Right lobe of liver (tissue), 6 donors: ENCODE results near the gene DPT. TPM values are rescaled to one million over a fixed set of nuclear protein-coding genes. Genes with fewer than 3 reads are reported as not detected.
A peak's percentile ranks its signal among the peaks of the same experiment; 100 is the strongest.

Experiments used
- ATAC-seq, 4 donors: fragments of 200-7000 bp; cut with Tn5 transposase; one replicate each; pipeline ENCODE4 v1.9.1; 2020; ENCODE audit warnings: mild to moderate bottlenecking in 4 of 4, moderate library complexity in 4 of 4
- DNase-seq, 3 donors: peaks; one replicate each; pipeline ENCODE4 v3.0.0-alpha.2; 2020
- H3K27ac ChIP-seq, 3 donors: fragments of 200-600 bp; one replicate each; pipeline ENCODE4 v1.8.0; 2022
- H3K27me3 ChIP-seq, 2 donors: fragments of 200-600 bp; one replicate each; pipeline ENCODE4 v1.8.0; 2022
- H3K36me3 ChIP-seq, 4 donors: fragments of 200-600 bp; sonication (generic) in 1 of 4; one replicate each; pipeline versions ENCODE4 v1.5.1 to v1.8.0; 2017 to 2022; ENCODE audit warnings: control low read depth in 1 of 4
- H3K4me1 ChIP-seq, 4 donors: fragments of 200-600 bp; sonication (generic) in 1 of 4; one replicate each; pipeline versions ENCODE4 v1.5.1 to v1.8.0; 2017 to 2022; ENCODE audit warnings: control low read depth in 1 of 4
- H3K4me3 ChIP-seq, 3 donors: fragments of 200-600 bp; one replicate each; pipeline ENCODE4 v1.8.0; 2022
- H3K9me3 ChIP-seq, 4 donors: fragments of 200-600 bp; sonication (generic) in 1 of 4; one replicate each; pipeline versions ENCODE4 v1.5.1 to v1.8.0; 2017 to 2022; ENCODE audit warnings: control low read depth in 1 of 4
- POLR2A ChIP-seq: fragments of 450-650 bp; IDR thresholded peaks from one replicate; pipeline ENCODE4 v1.6.1; 2017; ENCODE audit warnings: antibody characterized with exemption, mild to moderate bottlenecking
- WGBS: methylation state at CpG from one replicate; pipeline ENCODE4 v1.1.6; 2018; ENCODE audit warnings: low coverage, low lambda C conversion rate; ENCODE audit not compliant: insufficient coverage; ENCODE audit errors: missing lambda C conversion rate; 5-methylcytosine and 5-hydroxymethylcytosine counted together
- intact Hi-C, 2 donors: fragments of 100-400 bp; cut with DNase I; formaldehyde crosslinking; loops; one replicate each; pipeline versions ENCODE4 v1.11.2 to v1.14.1; 2022
- total RNA-seq, 6 experiments: library from RNA; depleted of rRNA in 2 of 6; stranded (reverse); fragments of >200 nt in 2 of 6; fragmentation: NEBNext Ultra II Directional in 3 of 6; extraction: Animal tissue kit (Norgen Biotek cat#: 25700) in 3 of 6; gene quantifications; one replicate each; pipeline versions ENCODE4 v1.1.0 to v1.2.4, GENCODE V29; 2016 to 2023
- TF ChIP-seq, protein P1 (sequence below), 4 donors: fragments of 200-600 bp in 3 of 4; fragments of 450-650 bp in 1 of 4; IDR thresholded peaks; one replicate each; pipeline versions ENCODE4 v1.5.1 to v1.8.0; 2016 to 2022; ENCODE audit warnings: antibody characterized with exemption in 4 of 4, mild to moderate bottlenecking in 2 of 4
- donor health status: DM: no; HTN: yes; CAD: no.
- donor health status: DM: no; HTN: no; CAD: no.
- donor health status: DM: no; HTN: no; CAD: no.
- donor health status: DM: no; HTN: yes; CAD: no.
- donor health status: DM: no; HTN: yes; CAD: no.

The DPT gene
- total RNA-seq, 6 experiments from 2014 or later = 0.88 to 3.0 (median 1.9) TPM

DNA sequence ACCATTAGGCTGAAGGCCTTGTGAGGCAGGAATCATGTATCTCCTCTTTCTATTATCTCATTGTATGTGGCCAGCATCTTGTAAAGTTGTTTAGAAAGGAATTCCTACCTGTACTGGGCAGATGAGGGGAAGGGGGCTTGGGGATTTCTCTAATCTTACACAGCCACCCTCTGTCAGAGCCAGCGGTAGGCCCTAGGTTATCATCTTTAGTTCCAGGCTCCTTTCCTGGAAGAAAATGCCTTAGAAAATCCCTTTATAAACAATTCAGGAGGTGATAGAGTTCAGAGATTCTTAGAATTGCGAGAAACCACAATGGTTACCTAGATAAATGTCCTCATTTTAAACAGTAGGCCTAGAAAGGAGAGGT, 35.2 kb downstream of the DPT start:
- Histone ChIP-seq H3K4me3 (no peak overlapping the region), H3K27ac (no peak overlapping the region), H3K36me3 (no peaks in the 10 kb centered on the region), H3K9me3 (no peaks in the 10 kb centered on the region), H3K4me1 (peaks cover 0 to 23% (median 4%) of the 10 kb centered on the region in 4 donors), H3K27me3 (no peaks in the 10 kb centered on the region)
- 92% methylated on average over 2 of the region's 2 CpGs for WGBS
- TF ChIP-seq, protein P1, sequence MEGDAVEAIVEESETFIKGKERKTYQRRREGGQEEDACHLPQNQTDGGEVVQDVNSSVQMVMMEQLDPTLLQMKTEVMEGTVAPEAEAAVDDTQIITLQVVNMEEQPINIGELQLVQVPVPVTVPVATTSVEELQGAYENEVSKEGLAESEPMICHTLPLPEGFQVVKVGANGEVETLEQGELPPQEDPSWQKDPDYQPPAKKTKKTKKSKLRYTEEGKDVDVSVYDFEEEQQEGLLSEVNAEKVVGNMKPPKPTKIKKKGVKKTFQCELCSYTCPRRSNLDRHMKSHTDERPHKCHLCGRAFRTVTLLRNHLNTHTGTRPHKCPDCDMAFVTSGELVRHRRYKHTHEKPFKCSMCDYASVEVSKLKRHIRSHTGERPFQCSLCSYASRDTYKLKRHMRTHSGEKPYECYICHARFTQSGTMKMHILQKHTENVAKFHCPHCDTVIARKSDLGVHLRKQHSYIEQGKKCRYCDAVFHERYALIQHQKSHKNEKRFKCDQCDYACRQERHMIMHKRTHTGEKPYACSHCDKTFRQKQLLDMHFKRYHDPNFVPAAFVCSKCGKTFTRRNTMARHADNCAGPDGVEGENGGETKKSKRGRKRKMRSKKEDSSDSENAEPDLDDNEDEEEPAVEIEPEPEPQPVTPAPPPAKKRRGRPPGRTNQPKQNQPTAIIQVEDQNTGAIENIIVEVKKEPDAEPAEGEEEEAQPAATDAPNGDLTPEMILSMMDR (IDR thresholded peaks at IDR 0.05) = no peak
- ATAC-seq (no peak), DNase-seq (no peak)
- intact Hi-C loops = no loop called here

DNA sequence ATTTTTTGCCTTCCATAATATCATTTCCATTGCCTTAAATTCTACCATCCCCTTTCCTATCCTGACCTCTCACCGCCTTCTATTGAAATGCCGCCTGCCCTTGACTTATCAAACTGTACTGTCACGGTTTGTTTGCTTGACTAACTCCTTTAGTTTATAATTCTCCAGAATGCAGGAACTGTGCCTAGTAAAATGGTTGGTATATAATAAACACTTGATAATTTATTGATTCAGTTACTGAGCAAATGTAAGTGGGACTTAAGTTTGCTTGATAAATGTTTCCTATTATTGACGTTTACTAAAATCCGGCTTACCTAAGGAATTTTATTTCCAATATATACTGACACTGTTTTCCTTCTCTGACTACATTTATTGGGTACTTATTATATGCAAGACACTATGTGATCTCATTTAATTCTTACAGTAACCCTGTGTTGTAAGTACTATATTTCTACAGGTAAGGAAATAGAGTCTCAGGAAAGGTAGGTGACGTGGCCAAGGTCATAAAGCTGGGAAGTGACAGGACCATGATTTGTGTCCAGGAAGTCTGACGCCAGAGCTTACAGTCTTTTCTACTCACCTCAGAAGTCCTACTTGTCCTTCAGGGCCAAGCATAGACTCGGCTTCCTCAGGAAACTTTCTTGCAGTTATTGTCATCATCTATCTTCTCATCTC, 35.7 kb downstream of the DPT start:
- TF ChIP-seq, protein P1 (IDR thresholded peaks at IDR 0.05) = no peak
- no peak for TF ChIP-seq POLR2A
- Histone ChIP-seq H3K36me3 (no peaks in the 10 kb centered on the region), H3K27me3 (no peaks in the 10 kb centered on the region), H3K27ac (peak overlapping the region in 1 of 3 donors; percentile 30), H3K4me1 (peaks cover 0 to 23% (median 4%) of the 10 kb centered on the region in 4 donors), H3K4me3 (no peak overlapping the region), H3K9me3 (no peaks in the 10 kb centered on the region)
- peak; percentile 79 to 90 (median 86) for ATAC-seq
- intact Hi-C loops = no loop called here
- peak in 2 of 3 donors; percentile 23 to 57 for DNase-seq
- 34% methylated on average over 8 of the region's 8 CpGs for WGBS

- Histone ChIP-seq H3K9me3 (no peaks in the 10 kb centered on the region), H3K27ac (peak overlapping the region in 1 of 3 donors; percentile 30), H3K36me3 (no peaks in the 10 kb centered on the region), H3K4me3 (no peak overlapping the region), H3K27me3 (no peaks in the 10 kb centered on the region), H3K4me1 (peaks cover 0 to 23% (median 4%) of the 10 kb centered on the region in 4 donors)
- DNase-seq = no peak
- intact Hi-C loops = no loop called here
- ATAC-seq = peak; percentile 22 to 60 (median 48)
- WGBS = 68% methylated on average over 3 of the region's 3 CpGs
- TF ChIP-seq, protein P1 (IDR thresholded peaks at IDR 0.05) = no peak
- TF ChIP-seq POLR2A = no peak
These were observed 36.5 kb downstream of the DPT start for GRCh38 chr1:168692472-168692871.

DNA sequence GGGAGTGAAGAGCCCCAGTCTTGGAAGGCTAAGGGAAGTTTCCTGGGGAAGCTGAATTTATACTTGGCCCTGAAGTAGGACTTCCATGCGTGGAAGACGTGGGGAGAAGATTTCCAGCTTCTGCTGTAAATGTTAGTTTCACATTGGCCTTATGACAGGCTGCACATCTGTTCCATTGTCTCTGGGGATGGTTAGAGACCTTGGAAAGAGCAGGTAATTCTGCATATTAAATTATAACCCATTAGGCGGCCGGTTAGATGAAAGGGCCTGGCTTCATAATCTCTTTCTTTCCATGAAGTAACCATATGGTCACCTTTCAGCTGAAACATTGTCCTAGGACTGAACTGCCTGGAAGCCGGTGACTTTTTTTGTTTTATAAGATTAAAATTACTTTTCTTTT, 37.5 kb downstream of the DPT start:
- DNase-seq (no peak), ATAC-seq (no peak)
- Histone ChIP-seq H3K9me3 (no peaks in the 10 kb centered on the region), H3K4me3 (no peak overlapping the region), H3K27ac (no peak overlapping the region), H3K4me1 (peaks cover 0 to 23% (median 4%) of the 10 kb centered on the region in 4 donors), H3K27me3 (no peaks in the 10 kb centered on the region), H3K36me3 (no peaks in the 10 kb centered on the region)
- 78% methylated on average over 5 of the region's 5 CpGs for WGBS
- TF ChIP-seq, protein P1 (IDR thresholded peaks at IDR 0.05) = no peak
- TF ChIP-seq POLR2A = no peak
- intact Hi-C loops = no loop called here
